ENCODE measurements around the gene APP.
A peak's percentile ranks its signal among the peaks of the same experiment; 100 is the strongest.

APP gene

DNA sequence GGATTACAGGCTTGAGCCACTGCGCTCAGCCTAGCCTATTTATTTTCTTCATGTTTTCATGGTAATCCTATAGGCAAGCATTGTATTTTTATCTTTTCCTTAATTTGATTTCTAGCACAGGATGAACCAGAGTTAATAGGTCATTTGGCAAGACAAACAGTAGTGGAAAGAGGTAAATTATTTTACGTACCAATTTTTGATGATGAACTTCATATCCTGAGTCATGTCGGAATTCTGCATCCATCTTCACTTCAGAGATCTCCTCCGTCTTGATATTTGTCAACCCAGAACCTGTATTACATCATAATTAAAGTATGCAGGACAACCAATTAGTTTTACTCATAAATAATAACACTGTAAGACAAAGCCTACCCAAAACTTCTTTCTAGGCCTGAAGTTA is 273.2 kb downstream of the APP start:
- DNase-seq: no peak

DNA sequence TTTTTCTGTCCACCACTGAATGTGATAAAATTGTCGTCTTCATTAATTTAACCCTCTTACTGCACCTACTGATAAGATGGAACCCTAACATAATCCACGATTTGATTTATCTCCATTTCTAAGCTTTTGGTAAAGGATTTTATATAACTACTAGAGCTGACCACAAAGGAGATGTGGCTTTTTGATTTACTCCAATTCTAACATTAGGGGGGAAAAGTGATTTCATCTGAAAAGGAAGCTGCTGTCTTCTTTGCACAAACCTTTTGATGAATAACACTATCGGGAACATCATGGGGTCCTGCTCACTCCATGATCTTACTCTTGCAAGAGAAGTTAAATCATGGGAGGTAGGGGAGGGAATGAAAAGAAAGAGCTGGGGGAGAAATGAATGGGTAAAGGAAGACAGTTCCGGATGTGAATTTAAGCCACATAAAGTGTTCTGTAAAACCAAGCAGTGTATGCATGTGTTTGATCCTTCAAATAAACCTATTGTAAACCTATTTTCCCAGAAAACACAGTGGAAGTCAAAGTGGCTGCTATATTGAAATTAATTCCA is 274.0 kb downstream of the APP start:
- no peak for DNase-seq

DNA sequence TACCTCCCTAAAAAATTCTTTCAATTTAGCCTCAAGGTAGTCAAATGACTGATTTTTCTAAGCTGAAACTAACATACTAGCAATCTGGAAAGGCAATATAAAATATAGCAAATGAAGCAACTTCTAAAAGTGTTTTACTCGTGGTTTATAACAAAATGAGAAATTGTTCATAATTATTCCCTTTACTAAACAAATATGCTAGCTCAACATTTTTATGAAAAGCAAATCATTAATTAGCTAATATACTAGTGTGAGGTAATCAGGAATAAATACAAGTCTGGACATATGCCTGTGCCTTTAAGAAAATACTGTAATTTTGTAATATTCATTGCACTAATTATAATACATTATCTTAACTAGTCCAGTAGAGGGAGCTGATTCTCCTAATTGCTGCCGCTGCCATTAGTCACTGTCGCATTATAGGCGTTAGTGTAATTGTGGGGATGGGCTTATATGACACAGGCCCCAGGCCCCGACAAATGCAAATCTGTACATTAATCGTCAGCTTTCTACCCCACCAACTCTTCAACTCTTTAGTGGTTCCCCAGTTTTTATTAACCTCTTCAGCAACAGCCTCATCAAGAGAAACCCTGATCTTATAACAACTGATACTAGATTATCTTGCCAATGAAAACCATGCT is 274.9 kb downstream of the APP start:
- DNase-seq: peak; percentile 37

DNA sequence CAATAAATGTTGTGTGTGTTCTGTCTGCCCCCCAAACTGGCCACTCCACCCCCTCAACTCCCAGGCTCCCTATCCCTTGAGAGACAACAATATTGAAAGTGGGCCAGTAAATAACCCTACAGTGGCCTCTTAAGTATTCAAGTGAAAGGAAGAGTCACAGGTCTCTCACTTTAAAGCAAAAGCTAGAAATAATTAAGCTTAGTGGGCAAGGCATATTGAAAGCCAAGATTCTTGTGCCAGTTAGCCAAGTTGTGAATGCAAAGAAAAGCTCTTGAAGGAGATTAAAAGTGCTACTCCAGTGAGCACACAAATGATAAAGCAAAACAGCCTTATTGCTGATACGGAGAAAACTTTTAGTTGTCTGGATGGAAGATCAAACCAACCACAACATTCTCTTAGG is 277.4 kb downstream of the APP start:
- no peak for DNase-seq

DNA sequence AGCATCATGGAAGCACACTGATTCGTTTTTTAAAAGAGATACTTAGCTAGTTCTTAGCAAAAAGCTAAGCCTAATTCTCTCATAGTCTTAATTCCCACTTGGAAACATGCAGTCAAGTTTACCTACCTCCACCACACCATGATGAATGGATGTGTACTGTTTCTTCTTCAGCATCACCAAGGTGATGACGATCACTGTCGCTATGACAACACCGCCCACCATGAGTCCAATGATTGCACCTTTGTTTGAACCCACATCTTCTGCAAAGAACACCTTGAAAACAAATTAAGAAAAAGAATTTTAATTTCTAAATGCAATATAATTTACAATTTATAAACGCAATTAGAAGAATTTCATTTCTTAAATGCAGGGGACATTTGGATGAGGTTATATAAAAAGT is 279.0 kb downstream of the APP start:
- DNase-seq: no peak

DNA sequence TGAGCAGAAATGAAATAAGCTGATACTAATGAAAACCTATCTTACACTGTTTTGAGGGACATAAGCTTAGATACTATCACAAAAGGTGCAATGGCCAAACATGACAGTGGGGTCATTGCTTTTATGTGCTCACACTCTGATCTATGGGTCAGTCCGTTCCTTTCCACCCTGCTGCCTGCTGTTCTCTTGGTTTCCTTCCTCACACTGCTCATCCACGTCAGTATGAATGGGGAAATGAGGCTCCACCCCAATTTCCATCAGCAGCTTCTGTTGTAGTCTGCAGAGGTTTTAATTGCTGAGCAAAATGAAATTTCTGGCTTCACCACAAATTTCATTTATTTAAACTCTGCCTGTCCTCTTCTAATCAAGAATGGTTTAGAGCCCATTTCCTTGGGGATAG is 280.6 kb downstream of the APP start:
- no peak for DNase-seq

DNA sequence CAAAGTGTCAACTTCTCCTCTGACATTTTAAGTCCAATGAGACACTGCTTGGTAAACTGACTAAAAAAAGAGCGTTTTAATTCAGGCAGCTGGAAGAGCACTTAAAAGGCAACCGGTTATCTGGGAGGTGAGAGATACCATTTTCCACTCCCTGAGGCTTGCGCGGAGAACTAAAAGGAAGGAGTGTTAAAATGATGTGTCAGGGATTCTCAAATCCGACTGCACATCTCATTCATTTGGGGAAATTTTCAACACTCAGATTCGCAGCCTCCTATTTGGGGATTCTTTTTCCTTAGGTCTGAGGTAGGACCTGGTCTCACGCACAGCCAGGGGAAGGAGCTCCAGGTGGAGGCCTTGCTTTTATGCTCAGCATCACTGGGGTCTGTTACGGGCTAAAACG is 281.9 kb downstream of the APP start:
- no peak for DNase-seq

DNA sequence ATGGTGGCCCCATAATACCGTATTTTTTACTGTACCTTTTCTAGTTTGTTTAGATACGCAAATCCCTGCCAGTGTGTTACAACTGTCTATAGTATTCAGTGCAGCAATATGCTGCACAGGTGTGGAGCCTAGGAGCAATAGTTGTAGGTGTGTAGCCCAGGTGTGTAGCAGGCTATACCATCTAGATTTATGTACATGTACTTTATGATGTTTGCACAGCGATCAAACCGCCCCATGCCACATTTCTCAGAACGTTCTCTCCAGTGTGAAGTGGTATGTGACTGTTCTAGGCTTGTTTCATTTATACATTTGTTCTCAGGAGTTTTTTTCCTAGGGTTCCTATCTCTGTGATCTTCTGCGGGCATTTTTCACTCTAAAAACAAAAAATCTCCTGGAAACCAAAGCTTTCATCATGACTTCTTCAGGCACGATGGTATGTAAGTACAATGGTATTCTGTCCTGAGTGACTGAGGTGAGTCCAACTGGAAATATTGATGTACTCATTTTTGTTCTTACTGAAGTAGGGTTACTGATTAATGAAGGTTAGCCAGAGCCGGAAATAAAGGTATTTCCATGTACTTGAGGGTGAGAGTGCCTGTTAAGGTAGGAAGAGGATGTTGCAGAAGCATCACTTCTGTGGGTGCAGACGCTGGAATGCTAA is 282.8 kb downstream of the APP start:
- no peak for DNase-seq

DNA sequence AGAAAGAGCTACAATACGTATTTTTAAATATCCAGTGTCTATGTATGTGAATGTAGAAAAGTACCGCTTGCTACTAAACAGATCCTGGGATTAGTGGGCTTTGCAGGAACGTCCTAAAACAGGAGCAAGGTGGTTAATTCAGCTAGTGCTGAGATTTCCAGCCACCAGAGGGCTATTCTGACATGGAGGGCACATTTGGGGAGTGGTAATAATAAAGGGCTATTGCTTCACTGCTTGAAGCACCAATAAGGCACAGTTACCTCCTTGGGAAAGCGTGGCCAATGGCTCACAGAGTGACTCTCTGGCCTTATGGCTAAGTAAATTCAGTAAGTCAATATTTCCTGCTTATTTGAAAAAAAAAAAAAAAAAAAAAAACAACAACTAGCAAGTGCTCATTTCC is 283.4 kb downstream of the APP start:
- DNase-seq: no peak

DNA sequence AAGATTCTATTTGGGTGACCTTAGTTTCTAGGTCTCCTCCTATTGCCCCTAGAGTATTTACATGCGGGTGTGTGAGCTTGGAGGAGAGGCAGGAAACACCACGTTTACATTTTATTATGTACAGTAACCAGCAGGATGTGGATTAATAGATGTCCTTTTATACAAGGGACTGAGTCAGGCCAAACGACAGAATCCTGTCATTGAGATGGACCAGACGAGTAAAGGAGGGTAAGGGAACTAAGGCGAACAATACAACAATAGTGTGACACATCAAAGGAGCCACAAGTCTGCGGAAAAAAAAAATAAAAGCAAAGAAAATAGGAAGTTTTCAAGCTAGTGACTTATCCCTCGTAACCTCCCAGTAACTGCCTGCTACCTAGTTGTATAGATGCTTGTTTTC is 284.7 kb downstream of the APP start:
- no peak for DNase-seq

DNA sequence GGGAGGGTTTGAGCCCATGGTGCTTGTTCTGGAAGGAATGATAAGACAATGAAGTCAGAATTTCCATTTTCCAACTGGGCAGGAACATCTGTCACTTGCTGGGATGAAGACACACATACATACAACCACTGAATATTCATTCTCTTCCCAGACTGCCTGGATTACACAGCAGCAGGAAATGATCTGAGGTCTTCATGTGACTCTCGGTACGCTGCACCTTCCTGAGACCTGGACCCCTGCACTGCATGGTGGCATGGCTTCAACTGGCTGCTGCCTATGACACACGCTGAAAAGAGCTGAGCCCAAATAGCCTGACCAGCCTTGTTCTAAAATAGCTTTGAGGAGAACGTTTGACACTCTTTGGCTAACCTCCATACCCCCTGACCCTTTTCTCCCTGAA is 285.2 kb downstream of the APP start:
- DNase-seq: no peak

DNA sequence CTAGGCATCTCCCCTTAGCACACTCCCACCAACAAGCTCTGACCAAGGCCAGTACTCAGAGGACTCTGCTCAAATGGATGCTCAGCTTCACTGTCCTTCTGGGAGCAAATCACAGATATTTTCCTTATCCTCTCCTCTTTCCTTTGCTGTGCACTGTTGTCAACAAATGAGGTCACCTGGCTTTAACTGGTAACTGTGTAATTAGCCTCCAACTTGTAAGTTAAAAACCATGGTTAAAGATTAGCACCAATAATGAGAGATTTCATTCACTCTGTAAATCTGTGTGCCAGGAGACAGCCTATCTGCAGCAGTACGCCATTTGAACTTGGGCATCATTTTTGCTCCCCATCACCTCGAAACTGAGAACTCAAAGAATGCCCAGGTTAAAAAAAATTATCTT is 286.3 kb downstream of the APP start:
- no peak for DNase-seq

DNA sequence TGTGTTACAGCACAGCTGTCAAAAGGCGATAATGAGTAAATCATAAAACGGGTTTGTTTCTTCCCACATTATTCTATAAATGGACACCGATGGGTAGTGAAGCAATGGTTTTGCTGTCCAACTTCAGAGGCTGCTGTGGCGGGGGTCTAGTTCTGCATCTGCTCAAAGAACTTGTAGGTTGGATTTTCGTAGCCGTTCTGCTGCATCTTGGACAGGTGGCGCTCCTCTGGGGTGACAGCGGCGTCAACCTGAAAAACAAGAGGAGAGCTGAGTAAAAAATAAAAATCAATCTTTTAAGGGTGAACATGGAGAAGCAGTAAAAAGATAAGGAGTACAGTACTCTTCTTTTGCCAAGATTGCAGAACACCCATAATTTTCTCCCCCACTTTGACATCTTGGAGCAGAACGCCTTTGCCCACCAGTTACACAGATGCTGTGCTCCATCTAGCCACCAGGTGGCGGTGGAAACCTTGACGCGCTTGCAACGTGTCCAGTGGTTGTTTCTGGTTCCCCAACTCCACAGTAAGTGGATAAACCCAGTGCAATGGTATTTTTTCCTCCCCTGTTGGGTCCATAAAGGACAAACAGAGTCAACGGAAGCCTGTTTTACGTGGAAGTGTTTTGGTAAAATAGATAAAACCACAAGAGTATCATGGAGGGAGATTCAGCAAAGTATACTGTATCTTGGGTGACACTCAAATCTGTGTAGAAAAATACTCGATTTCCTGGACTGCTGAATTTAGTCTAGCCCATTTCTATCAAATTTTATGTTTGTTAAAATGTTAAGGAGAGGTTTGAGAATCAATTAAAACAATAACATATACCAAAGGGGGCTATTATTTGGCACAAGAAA is 288.8 kb downstream of the APP start:
- DNase-seq: peak; percentile 72

DNA sequence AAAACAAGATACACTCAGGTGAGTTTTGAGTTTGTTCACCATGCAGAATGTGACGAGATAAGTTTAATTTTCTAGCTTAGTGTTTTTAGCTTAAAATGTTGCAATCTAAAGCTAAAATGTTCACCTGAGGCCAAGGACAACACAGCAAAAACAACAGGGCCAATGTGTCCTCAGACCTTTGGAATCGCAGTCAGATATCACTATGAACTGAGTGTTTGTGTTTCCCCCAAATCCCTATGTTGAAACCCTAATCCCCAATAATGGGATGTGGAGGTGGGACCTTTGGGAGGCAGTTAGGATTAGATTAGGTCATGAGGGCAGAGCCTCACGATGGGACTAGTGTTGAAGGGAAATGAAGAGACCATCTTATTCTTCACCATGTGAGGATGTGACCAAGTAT is 291.4 kb downstream of the APP start:
- DNase-seq: no peak

DNA sequence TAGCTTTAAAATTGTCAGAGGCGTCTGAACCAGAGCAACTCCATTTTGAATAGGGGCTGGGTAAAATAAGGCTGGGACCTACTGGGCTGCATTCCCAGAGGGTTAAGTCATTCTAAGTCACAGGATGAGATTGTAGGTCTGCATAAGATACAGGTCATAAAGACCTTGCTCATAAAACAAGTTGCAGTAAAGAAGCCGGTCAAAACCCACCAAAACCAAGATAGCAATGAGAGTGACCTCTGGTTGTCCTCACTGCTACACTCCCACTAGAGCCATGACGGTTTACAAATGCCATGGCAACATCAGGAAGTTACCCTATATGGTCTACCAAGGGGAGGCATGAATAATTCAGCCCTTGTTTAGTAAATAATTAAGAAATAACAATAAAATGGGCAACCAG is 292.2 kb downstream of the APP start:
- DNase-seq: no peak

DNA sequence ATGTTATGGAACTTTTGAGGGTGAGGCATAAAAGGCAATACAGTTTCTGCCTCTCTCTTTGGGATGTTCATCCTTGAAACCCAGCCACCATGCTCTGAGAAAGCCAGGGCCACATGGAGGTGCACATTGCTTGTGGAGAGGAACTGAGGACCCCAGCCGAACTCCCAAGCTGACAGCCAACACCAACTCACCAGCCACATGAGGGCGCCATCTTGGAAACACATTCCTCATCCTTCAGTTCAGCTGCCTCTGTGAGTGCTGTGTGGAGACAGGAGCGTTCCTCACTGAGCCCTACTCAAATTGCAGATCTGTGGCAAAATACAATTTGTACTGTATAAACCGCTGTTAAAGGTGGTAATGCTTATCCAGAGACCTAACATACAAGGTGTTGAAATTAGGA is 298.3 kb downstream of the APP start:
- no peak for DNase-seq

DNA sequence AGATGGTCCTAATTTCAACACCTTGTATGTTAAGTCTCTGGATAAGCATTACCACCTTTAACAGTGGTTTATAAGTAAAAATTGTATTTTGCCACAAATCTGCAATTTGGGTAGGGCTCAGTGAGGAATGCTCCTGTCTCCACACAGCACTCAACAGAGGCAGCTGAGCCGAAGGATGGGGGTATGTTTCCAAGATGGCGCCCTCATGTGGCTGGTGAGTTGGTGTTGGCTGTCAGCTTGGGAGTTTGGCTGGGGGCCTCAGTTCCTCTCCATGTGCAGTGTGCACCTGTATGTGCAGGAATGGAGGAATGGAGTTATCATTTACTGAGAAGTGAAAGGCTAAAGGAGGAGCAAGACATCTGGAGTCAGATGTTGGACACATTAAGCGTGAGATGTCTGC is 299.0 kb downstream of the APP start:
- no peak for DNase-seq

DNA sequence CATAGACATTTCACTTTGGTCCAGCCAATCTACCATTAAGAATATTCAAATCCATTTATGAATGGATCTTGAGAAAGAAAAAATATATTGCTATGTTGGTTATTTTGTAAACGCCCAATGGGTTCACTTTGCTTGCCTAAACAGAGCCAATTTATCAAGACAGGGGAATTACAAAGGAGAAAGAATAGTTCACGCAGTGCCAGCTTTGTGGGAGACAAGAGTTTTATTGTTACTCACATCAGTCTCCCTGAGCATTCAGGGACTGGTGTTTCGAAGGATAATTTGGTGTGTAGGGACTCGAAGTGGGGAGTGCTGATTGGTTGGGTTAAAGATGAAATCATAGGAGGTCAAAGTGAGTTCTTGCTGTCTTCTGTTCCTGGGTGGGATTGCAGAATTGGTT is 300.5 kb downstream of the APP start:
- DNase-seq: no peak

DNA sequence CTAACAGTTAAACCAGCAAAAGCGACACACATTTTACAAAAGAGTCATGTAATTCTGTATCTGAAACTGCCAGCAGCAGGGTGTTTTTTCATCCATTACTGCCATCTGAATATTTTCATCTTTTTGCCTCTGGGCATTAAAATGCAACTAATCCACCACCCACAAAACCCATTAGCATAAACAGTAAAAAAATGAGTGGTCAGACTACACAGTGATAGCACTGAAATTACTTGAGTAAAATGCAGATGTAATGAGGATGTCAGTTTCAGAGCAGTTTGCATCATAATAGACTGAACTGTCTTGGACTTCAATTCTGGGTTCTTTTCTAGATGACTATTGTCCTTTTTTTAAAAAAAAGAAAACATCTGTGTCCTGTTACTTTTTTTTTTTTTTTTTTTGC is 303.5 kb downstream of the APP start:
- no peak for DNase-seq

DNA sequence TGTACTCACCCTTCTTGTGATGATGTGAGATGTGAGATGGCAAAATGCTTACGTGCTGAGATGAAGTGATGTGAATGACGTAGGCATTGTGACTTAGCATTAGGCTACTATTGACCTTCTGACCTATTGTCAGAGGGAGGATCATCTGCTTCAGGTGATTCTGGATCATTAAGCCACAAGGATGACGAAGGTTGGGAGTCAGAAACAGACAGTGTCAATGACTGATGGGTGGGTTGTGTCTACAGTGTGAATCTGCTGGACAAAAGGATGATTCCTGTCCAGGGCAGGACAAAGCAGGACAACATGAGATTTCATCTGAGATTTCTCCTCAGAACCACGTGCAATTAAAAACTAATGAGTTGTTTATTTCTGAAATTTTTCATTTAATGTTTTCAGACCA is 306.8 kb downstream of the APP start:
- DNase-seq: no peak

DNA sequence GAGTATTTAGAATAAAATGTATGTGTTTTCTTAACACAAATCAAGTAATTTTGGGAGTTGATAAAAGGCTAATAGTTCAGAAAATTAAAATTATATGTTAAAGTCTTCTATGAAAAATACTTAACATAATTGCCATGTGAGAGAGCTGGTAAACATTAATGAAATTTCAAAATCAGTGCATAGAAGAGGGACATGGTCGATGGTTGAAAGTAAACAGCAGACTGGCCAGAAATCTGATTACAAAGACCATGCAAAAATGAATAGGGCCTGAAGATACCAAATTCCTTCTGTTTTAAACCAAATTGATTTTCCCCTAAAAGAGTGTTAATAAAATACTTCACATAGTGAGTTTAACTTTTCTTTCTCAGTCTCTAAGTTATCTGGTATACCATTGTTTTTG is 307.5 kb downstream of the APP start:
- no peak for DNase-seq

DNA sequence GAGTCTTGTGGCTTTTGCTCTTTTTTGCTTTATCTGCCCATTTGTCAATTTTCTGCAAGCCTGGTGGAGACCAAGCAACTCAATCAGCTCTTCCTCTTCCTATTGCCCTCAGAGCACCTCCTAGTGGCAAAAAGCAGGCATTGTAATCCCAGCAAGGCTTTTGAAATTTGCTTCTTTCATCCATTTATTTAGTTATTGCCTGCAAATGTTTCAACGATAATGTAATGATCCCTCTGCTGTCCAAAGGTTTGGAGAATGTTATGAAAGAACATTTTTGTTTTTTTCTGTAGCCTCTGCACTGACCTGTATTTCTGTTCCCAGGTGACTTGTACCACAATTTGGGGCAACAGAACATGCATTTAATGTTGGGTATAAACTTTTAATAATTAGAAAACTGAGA is 308.0 kb downstream of the APP start:
- peak; percentile 37 for DNase-seq

DNA sequence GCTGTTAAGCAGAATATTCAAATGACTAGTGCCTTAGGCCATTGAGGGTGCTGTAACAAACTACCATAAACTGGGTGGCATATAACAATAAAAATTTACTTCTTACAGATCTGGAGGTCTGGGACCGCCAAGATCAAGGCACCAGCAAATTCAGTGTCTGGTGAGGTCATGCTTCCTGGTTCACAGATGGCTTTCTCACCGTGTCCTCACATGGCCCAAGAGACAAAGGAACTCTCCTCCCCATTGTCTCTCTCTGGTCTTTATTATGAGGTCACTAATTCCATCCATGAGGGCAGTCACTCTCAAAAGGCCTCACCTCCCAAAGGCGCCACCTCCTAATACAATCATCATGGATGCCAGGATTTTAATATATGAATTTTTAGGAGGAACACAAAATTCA is 308.5 kb downstream of the APP start:
- DNase-seq: no peak

All from RPMI8226 (cell line).